ENCODE results near the gene ANKRD6. TPM values are rescaled to one million over a fixed set of nuclear protein-coding genes. Genes with fewer than 3 reads are reported as not detected.

The ANKRD6 gene
- total and polyA plus RNA-seq, 8 donors: 14.1 to 50.7 (median 37.2) TPM

DNA sequence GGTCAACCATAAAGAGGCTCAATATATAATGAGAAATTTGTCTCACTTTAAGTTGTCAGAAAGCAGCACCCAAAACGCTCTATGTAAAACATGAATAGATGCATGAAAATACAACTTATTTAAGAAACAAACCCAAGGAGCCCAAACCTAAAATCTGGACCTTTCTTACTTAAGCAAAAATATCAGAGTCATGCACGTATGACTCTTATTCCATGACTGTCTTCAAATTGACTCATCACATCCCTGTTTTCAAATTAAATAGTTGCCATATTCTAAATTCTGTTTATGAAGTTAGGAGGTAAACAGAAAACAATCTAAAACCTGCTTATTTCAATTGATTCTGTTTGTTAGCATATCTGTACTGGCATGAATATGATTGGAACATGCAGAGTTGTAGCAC is 42.1 kb downstream of the ANKRD6 start:
- Histone ChIP-seq H3K27ac (peak overlapping the region in 1 of 2 donors; percentile 1), H3K4me3 (no peak overlapping the region), H3K36me3 (no peaks in the 10 kb centered on the region), H3K4me1 (peaks cover 0 to 20% of the 10 kb centered on the region in 2 donors), H3K27me3 (no peaks in the 10 kb centered on the region), H3K9me3 (no peaks in the 10 kb centered on the region)
- TF ChIP-seq, protein P1, sequence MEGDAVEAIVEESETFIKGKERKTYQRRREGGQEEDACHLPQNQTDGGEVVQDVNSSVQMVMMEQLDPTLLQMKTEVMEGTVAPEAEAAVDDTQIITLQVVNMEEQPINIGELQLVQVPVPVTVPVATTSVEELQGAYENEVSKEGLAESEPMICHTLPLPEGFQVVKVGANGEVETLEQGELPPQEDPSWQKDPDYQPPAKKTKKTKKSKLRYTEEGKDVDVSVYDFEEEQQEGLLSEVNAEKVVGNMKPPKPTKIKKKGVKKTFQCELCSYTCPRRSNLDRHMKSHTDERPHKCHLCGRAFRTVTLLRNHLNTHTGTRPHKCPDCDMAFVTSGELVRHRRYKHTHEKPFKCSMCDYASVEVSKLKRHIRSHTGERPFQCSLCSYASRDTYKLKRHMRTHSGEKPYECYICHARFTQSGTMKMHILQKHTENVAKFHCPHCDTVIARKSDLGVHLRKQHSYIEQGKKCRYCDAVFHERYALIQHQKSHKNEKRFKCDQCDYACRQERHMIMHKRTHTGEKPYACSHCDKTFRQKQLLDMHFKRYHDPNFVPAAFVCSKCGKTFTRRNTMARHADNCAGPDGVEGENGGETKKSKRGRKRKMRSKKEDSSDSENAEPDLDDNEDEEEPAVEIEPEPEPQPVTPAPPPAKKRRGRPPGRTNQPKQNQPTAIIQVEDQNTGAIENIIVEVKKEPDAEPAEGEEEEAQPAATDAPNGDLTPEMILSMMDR (IDR thresholded peaks at IDR 0.05): no peak
- no peak for ATAC-seq
- intact Hi-C loops (cut with DNase I): no loop called here
- DNase-seq: no peak

DNA sequence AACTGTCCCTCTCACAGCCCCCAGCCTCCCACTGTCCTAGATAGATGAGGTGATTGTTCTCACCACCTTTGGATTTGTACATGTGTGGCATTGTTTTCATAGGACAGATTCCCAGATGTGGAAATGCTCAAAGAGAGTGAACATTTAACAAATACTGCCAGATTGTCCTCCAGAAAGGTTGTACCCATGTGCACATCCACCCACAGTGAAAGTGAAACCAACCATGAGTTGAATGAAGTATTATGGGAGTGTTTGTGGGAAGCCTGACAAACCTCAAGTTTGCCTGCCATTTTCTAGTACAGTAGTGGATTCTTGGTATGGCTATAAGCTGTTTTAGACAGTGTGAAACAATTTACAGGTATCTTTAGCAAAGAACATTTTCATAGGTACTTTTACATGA is 42.7 kb downstream of the ANKRD6 start:
- TF ChIP-seq, protein P1 (IDR thresholded peaks at IDR 0.05): no peak

DNA sequence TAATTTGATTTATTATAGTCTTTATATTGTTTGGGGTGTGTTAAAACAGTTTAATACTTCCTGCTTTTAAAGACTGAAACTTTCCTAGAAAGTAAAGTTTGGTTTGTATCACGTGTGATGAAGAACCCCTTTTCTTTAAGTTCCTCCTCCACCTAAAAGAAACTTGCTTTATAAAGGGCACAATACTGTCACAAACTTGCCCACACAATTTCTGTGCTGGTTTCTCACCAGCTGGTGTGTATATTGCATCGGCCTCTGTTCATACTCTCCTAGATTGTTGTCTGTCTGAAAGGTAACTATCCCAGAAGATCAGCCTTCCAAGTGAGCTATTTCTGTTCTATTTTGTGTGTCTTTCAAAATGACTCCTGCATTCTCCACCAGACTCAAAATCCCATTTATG is 46.9 kb downstream of the ANKRD6 start:
- ATAC-seq: no peak
- no peak overlapping the region for H3K27ac ChIP-seq
- H3K9me3 ChIP-seq: no peaks in the 10 kb centered on the region
- peaks cover 12 to 15% of the 10 kb centered on the region in 2 donors for H3K4me1 ChIP-seq
- H3K4me3 ChIP-seq: no peak overlapping the region
- DNase-seq: no peak
- intact Hi-C loops (cut with DNase I): no loop called here
- TF ChIP-seq, protein P1 (IDR thresholded peaks at IDR 0.05): no peak
- H3K36me3 ChIP-seq: no peaks in the 10 kb centered on the region
- H3K27me3 ChIP-seq: no peaks in the 10 kb centered on the region

More for the DNA sequence above, 42.7 kb downstream of the ANKRD6 start:
- intact Hi-C loops (cut with DNase I): no loop called here
- Histone ChIP-seq H3K36me3 (no peaks in the 10 kb centered on the region), H3K27me3 (no peaks in the 10 kb centered on the region), H3K4me1 (peaks cover 0 to 20% of the 10 kb centered on the region in 2 donors), H3K27ac (peak overlapping the region in 1 of 2 donors; percentile 1), H3K4me3 (no peak overlapping the region), H3K9me3 (no peaks in the 10 kb centered on the region)
- DNase-seq (no peak), ATAC-seq (peak; percentile 85)

DNA sequence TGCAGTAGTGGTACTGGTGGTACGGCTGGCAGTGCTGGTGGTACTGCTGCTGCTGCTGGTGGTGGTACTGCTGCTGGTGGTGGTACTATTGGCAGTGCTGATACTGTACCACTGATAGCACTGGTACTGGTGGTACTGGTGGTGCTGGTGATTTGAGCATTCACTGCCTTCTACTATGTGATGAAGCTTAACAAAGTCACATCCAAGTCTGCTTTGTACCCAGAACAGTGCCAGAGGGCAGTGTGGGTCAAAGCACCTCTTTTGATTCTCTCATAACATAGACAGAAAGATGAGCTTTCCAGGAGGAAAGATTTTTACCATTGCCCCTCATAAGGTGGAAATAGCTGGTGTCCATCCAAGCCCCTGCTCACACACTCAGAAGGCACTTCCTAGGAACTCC is 48.7 kb downstream of the ANKRD6 start:
- H3K4me3 ChIP-seq: no peak overlapping the region
- H3K36me3 ChIP-seq: no peaks in the 10 kb centered on the region
- TF ChIP-seq, protein P1 (IDR thresholded peaks at IDR 0.05): no peak
- H3K27ac ChIP-seq: no peak overlapping the region
- H3K9me3 ChIP-seq: no peaks in the 10 kb centered on the region
- no peak for DNase-seq
- intact Hi-C loops (cut with DNase I): no loop called here
- no peak for ATAC-seq
- peaks cover 0 to 12% of the 10 kb centered on the region in 2 donors for H3K4me1 ChIP-seq
- no peaks in the 10 kb centered on the region for H3K27me3 ChIP-seq

DNA sequence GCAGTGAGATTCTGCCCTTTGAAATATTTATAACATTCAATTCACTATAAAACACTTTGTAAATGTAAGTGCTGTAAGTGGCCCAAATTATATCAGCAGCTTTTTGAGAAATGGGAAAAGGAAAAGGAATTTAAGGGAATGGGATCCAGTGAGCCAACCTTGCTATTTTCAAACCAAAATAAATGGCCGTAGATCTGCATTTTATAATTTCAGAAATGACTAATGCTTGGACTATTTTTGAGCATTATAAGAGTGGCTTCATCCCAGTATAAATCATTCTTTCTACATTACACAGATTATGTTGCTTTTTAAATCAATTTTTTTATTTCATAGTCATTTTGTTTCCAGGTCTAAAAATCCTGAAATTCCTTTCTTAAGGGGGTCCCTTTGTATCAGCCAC is 49.2 kb downstream of the ANKRD6 start:
- intact Hi-C loops (cut with DNase I): no loop called here
- Histone ChIP-seq H3K4me1 (peaks cover 0 to 12% of the 10 kb centered on the region in 2 donors), H3K27ac (no peak overlapping the region), H3K27me3 (no peaks in the 10 kb centered on the region), H3K36me3 (no peaks in the 10 kb centered on the region), H3K9me3 (no peaks in the 10 kb centered on the region), H3K4me3 (no peak overlapping the region)
- TF ChIP-seq, protein P1 (IDR thresholded peaks at IDR 0.05): no peak
- no peak for ATAC-seq
- DNase-seq: no peak
